HepG2 (cell line): ENCODE measurements around the gene SCYL1. TPM values are rescaled to one million over a fixed set of nuclear protein-coding genes. Genes with fewer than 3 reads are reported as not detected.
A peak's percentile ranks its signal among the peaks of the same experiment; 100 is the strongest.

Source experiments
- BRCA1 ChIP-seq: sonication (generic); formaldehyde crosslinking; IDR thresholded peaks from 2 replicates; pipeline ENCODE4 v1.4.0; 2020; ENCODE audit warnings: missing genetic modification reagents
- EEA1 ChIP-seq: sonication (generic); formaldehyde crosslinking; IDR thresholded peaks from 2 replicates; pipeline ENCODE4 v1.5.1; 2020; ENCODE audit warnings: mild to moderate bottlenecking, missing genetic modification reagents, borderline replicate concordance
- EHMT2 ChIP-seq: fragments of 200-600 bp; sonication (generic); IDR thresholded peaks from 2 replicates; pipeline ENCODE4 v1.7.0; 2017; ENCODE audit warnings: antibody characterized with exemption, low read depth, low read length, borderline replicate concordance
- ERF ChIP-seq: IDR thresholded peaks from 2 replicates; pipeline ENCODE4 v1.6.1; 2018; ENCODE audit warnings: missing biosample characterization, missing genetic modification reagents
- GPN1 ChIP-seq: sonication (generic); formaldehyde crosslinking; IDR thresholded peaks from 2 replicates; pipeline ENCODE4 v1.5.1; 2020; ENCODE audit warnings: missing genetic modification reagents, borderline replicate concordance
- RBAK ChIP-seq: sonication (generic); formaldehyde crosslinking; IDR thresholded peaks from 2 replicates; pipeline ENCODE4 v1.5.1; 2020; ENCODE audit warnings: mild to moderate bottlenecking, missing genetic modification reagents
- RBM39 ChIP-seq: fragments of 200-400 bp; formaldehyde crosslinking; IDR thresholded peaks from one replicate; pipeline ENCODE4 v1.6.1; 2018; ENCODE audit warnings: antibody characterized with exemption, mild to moderate bottlenecking, low read depth, low read length; ENCODE audit not compliant: poor library complexity, severe bottlenecking
- ZNF160 ChIP-seq: sonication (generic); formaldehyde crosslinking; IDR thresholded peaks from 2 replicates; pipeline ENCODE4 v1.8.0; 2022; ENCODE audit warnings: mild to moderate bottlenecking, inconsistent platforms, missing genetic modification reagents
- ZNF724P ChIP-seq: sonication (generic); formaldehyde crosslinking; IDR thresholded peaks from 2 replicates; pipeline ENCODE4 v1.8.0; 2022; ENCODE audit warnings: missing genetic modification reagents, borderline replicate concordance
- ZNF83 ChIP-seq: sonication (generic); formaldehyde crosslinking; IDR thresholded peaks from 2 replicates; pipeline ENCODE4 v1.4.0; 2020; ENCODE audit warnings: missing genetic modification reagents, mild to moderate bottlenecking, borderline replicate concordance
- polyA plus RNA-seq, 8 experiments: library from polyadenylated mRNA; depleted of rRNA in 3 of 8; stranded (reverse) in 7 of 8; unstranded in 1 of 8; fragments of >200 nt; fragmentation: Illumina TruSeq in 4 of 8; extraction: Trizol in 4 of 8; gene quantifications; 2 replicates each; pipeline versions ENCODE4 v1.2.1 to v1.2.3, GENCODE V29; 2011 to 2016; ENCODE audit warnings: low read depth in 4 of 8, missing spikeins in 1 of 8, mixed read lengths in 1 of 8; ENCODE audit not compliant: insufficient read depth in 1 of 8
- total RNA-seq, 5 experiments: library from RNA; depleted of rRNA; stranded (reverse); fragments of >200 nt; fragmentation: Illumina TruSeq; extraction: Trizol; gene quantifications; 2 replicates each; pipeline ENCODE4 v1.2.3, GENCODE V29; 2016; ENCODE audit warnings: low read depth in 1 of 5
- TF ChIP-seq, protein P1 (sequence below): sonication (generic); formaldehyde crosslinking; IDR thresholded peaks from 2 replicates; pipeline ENCODE4 v1.4.0; 2020; ENCODE audit warnings: missing genetic modification reagents, borderline replicate concordance
- TF ChIP-seq, protein P2 (sequence below): sonication (generic); IDR thresholded peaks from 2 replicates; pipeline ENCODE4 v1.6.1; 2016; ENCODE audit warnings: low read depth, borderline replicate concordance
- TF ChIP-seq, protein P3 (sequence below): sonication (generic); formaldehyde crosslinking; IDR thresholded peaks from 2 replicates; pipeline ENCODE4 v1.4.0; 2020; ENCODE audit warnings: missing genetic modification reagents
- TF ChIP-seq, protein P4 (sequence below): sonication (generic); formaldehyde crosslinking; IDR thresholded peaks from 2 replicates; pipeline ENCODE4 v1.4.0; 2020; ENCODE audit warnings: missing genetic modification reagents, borderline replicate concordance

The SCYL1 gene
- total and polyA plus RNA-seq, 2 of the 13 experiments (the other 11 are each of a cell fraction or from before 2014, with no cell fraction given), result 65.9 to 103 TPM

DNA sequence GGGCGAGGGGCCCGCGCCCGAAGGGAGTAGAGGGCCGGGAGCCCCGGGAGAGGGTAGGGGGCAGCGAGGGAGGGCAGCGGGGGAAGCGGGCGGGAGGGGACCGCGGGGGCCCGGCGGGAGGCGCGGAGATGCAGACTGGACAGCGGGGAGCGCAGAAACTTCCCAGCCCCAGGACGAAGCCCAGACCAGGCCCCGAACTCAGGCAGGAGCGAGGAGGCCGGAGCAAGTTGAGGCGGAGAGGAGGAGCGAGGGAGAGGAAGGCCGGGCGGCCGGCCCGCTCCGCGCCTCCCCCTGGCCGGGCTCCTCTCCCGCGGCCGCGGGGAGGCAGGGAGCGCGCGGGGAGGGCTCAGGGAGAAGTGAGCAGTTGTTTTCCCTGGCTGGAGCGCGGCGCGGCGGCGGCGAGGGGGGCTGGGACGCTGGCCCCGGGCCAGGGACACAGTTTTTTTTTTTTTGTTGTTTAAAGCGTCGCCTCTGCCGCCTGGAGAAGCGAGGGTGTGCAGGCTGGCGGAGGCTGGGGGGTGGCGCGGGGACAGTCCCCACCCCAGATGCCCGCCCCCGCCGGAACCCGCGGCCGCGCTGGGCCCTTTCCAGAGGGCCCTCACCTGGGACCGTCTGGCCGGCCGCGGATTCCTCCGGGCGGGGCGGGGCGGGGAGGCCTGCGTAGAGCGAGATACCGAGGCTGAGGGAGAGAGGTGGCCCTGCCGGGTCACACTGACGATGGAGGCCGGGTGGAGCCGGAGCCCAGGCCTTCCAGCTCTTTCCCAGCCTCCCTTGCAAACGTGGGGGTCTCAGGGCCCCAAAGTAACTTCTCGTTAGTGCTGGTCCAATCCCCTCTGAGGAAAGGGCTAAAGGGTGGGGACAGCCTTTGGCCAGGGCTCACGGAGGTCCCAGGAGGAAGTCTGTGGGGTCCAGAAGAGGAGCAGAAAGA lies 33.4 kb downstream of the SCYL1 start, which contains the start of gene LTBP3 (continued):
- TF ChIP-seq, protein P1, sequence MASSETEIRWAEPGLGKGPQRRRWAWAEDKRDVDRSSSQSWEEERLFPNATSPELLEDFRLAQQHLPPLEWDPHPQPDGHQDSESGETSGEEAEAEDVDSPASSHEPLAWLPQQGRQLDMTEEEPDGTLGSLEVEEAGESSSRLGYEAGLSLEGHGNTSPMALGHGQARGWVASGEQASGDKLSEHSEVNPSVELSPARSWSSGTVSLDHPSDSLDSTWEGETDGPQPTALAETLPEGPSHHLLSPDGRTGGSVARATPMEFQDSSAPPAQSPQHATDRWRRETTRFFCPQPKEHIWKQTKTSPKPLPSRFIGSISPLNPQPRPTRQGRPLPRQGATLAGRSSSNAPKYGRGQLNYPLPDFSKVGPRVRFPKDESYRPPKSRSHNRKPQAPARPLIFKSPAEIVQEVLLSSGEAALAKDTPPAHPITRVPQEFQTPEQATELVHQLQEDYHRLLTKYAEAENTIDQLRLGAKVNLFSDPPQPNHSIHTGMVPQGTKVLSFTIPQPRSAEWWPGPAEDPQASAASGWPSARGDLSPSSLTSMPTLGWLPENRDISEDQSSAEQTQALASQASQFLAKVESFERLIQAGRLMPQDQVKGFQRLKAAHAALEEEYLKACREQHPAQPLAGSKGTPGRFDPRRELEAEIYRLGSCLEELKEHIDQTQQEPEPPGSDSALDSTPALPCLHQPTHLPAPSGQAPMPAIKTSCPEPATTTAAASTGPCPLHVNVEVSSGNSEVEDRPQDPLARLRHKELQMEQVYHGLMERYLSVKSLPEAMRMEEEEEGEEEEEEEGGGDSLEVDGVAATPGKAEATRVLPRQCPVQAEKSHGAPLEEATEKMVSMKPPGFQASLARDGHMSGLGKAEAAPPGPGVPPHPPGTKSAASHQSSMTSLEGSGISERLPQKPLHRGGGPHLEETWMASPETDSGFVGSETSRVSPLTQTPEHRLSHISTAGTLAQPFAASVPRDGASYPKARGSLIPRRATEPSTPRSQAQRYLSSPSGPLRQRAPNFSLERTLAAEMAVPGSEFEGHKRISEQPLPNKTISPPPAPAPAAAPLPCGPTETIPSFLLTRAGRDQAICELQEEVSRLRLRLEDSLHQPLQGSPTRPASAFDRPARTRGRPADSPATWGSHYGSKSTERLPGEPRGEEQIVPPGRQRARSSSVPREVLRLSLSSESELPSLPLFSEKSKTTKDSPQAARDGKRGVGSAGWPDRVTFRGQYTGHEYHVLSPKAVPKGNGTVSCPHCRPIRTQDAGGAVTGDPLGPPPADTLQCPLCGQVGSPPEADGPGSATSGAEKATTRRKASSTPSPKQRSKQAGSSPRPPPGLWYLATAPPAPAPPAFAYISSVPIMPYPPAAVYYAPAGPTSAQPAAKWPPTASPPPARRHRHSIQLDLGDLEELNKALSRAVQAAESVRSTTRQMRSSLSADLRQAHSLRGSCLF (CRISPR knock-in tag), result no peak
- TF ChIP-seq, protein P2, sequence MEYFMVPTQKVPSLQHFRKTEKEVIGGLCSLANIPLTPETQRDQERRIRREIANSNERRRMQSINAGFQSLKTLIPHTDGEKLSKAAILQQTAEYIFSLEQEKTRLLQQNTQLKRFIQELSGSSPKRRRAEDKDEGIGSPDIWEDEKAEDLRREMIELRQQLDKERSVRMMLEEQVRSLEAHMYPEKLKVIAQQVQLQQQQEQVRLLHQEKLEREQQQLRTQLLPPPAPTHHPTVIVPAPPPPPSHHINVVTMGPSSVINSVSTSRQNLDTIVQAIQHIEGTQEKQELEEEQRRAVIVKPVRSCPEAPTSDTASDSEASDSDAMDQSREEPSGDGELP, result peak; percentile 30; the same call in 1 of the 2 replicates
- TF ChIP-seq GPN1 (no peak), ERF (no peak), ZNF83 (no peak), ZNF724P (CRISPR knock-in tag) (no peak), ZNF160 (CRISPR knock-in tag) (no peak), RBM39 (peak; percentile 57), EEA1 (CRISPR knock-in tag) (no peak), RBAK (CRISPR knock-in tag) (no peak), BRCA1 (no peak), EHMT2 (no peak)
- TF ChIP-seq, protein P3, sequence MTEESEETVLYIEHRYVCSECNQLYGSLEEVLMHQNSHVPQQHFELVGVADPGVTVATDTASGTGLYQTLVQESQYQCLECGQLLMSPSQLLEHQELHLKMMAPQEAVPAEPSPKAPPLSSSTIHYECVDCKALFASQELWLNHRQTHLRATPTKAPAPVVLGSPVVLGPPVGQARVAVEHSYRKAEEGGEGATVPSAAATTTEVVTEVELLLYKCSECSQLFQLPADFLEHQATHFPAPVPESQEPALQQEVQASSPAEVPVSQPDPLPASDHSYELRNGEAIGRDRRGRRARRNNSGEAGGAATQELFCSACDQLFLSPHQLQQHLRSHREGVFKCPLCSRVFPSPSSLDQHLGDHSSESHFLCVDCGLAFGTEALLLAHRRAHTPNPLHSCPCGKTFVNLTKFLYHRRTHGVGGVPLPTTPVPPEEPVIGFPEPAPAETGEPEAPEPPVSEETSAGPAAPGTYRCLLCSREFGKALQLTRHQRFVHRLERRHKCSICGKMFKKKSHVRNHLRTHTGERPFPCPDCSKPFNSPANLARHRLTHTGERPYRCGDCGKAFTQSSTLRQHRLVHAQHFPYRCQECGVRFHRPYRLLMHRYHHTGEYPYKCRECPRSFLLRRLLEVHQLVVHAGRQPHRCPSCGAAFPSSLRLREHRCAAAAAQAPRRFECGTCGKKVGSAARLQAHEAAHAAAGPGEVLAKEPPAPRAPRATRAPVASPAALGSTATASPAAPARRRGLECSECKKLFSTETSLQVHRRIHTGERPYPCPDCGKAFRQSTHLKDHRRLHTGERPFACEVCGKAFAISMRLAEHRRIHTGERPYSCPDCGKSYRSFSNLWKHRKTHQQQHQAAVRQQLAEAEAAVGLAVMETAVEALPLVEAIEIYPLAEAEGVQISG, result no peak; the same call in 1 of the 2 replicates
- TF ChIP-seq, protein P4, sequence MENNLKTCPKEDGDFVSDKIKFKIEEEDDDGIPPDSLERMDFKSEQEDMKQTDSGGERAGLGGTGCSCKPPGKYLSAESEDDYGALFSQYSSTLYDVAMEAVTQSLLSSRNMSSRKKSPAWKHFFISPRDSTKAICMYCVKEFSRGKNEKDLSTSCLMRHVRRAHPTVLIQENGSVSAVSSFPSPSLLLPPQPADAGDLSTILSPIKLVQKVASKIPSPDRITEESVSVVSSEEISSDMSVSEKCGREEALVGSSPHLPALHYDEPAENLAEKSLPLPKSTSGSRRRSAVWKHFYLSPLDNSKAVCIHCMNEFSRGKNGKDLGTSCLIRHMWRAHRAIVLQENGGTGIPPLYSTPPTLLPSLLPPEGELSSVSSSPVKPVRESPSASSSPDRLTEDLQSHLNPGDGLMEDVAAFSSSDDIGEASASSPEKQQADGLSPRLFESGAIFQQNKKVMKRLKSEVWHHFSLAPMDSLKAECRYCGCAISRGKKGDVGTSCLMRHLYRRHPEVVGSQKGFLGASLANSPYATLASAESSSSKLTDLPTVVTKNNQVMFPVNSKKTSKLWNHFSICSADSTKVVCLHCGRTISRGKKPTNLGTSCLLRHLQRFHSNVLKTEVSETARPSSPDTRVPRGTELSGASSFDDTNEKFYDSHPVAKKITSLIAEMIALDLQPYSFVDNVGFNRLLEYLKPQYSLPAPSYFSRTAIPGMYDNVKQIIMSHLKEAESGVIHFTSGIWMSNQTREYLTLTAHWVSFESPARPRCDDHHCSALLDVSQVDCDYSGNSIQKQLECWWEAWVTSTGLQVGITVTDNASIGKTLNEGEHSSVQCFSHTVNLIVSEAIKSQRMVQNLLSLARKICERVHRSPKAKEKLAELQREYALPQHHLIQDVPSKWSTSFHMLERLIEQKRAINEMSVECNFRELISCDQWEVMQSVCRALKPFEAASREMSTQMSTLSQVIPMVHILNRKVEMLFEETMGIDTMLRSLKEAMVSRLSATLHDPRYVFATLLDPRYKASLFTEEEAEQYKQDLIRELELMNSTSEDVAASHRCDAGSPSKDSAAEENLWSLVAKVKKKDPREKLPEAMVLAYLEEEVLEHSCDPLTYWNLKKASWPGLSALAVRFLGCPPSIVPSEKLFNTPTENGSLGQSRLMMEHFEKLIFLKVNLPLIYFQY (CRISPR knock-in tag), result no peak
